Gastrocnemius medialis (tissue), 4 donors: ENCODE data around the gene PSMD2.

Source experiments
- POLR2A ChIP-seq, 2 donors: fragments of 450-650 bp; IDR thresholded peaks; one replicate each; pipeline ENCODE4 v1.6.1; 2017; ENCODE audit warnings: antibody characterized with exemption in 2 of 2, mild to moderate bottlenecking in 2 of 2, moderate library complexity in 2 of 2
- TF ChIP-seq, protein P1 (sequence below), 5 experiments: fragments of 450-650 bp in 3 of 5; fragments of 200-600 bp in 2 of 5; sonication (generic) in 2 of 5; IDR thresholded peaks in 4 of 5; conservative IDR thresholded peaks in 1 of 5; 1 replicate in 4 of 5; 2 replicates in 1 of 5; pipeline ENCODE4 v1.5.1; 2016 to 2019; ENCODE audit warnings: antibody characterized with exemption in 5 of 5, mild to moderate bottlenecking in 3 of 5, moderate library complexity in 3 of 5

DNA sequence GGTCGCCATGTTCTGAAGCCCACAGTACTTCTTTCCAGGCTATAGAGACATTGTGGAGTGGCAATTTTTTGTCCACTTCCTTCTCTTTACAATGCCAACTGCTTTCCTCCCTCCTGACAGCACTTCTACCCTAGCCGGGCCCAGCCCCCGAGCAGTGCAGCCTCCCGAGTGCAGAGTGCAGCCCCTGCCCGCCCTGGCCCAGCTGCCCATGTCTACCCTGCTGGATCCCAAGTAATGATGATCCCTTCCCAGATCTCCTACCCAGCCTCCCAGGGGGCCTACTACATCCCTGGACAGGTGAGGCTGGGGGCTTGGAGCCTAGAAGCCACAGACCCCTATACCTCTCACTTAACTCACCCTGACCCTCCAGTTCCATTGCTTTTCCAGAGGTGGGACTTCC lies 18.2 kb downstream of the PSMD2 start:
- TF ChIP-seq, protein P1, sequence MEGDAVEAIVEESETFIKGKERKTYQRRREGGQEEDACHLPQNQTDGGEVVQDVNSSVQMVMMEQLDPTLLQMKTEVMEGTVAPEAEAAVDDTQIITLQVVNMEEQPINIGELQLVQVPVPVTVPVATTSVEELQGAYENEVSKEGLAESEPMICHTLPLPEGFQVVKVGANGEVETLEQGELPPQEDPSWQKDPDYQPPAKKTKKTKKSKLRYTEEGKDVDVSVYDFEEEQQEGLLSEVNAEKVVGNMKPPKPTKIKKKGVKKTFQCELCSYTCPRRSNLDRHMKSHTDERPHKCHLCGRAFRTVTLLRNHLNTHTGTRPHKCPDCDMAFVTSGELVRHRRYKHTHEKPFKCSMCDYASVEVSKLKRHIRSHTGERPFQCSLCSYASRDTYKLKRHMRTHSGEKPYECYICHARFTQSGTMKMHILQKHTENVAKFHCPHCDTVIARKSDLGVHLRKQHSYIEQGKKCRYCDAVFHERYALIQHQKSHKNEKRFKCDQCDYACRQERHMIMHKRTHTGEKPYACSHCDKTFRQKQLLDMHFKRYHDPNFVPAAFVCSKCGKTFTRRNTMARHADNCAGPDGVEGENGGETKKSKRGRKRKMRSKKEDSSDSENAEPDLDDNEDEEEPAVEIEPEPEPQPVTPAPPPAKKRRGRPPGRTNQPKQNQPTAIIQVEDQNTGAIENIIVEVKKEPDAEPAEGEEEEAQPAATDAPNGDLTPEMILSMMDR (IDR thresholded peaks at IDR 0.05 in 4 of 5, conservative IDR thresholded peaks at IDR 0.05 in 1 of 5): no peak
- TF ChIP-seq POLR2A (IDR thresholded peaks at IDR 0.05): no peak
